Endothelial cell of umbilical vein (primary cell): ENCODE measurements around the gene SCN4A.

ENCODE experiments used
- EZH2 ChIP-seq: IDR thresholded peaks from 2 replicates; pipeline ENCODE4 v1.6.1; 2012; ENCODE audit warnings: borderline replicate concordance, low read depth, mild to moderate bottlenecking, moderate library complexity, low read length, inconsistent platforms; ENCODE audit not compliant: severe bottlenecking
- GATA2 ChIP-seq: IDR thresholded peaks from 2 replicates; pipeline ENCODE4 v1.7.0; 2011; ENCODE audit warnings: low read depth, mild to moderate bottlenecking, moderate library complexity, mixed read lengths, low read length; ENCODE audit not compliant: insufficient read length, insufficient read depth
- JUN ChIP-seq: IDR thresholded peaks from 2 replicates; pipeline ENCODE4 v1.6.1; 2011; ENCODE audit warnings: borderline replicate concordance, low read depth; ENCODE audit not compliant: insufficient read length, insufficient read depth
- MAX ChIP-seq: IDR thresholded peaks from 2 replicates; pipeline ENCODE4 v1.6.1; 2011; ENCODE audit not compliant: insufficient read depth, insufficient read length
- POLR2A ChIP-seq: IDR thresholded peaks from 2 replicates; pipeline ENCODE4 v1.6.1; 2012; ENCODE audit warnings: low read depth, mild to moderate bottlenecking, control low read depth, low read length
- POLR2AphosphoS5 ChIP-seq: IDR thresholded peaks from 2 replicates; pipeline ENCODE4 v1.6.1; 2012; ENCODE audit warnings: low read depth, mild to moderate bottlenecking, control low read depth, low read length, moderate library complexity; ENCODE audit not compliant: insufficient read depth
- TF ChIP-seq, protein P1 (sequence below), 2 donors: IDR thresholded peaks; 1 replicate in 1 of 2; 2 replicates in 1 of 2; pipeline ENCODE4 v1.5.1; 2011; ENCODE audit warnings: low read length in 2 of 2, mild to moderate bottlenecking in 2 of 2, moderate library complexity in 2 of 2, control low read depth in 1 of 2, inconsistent platforms in 1 of 2, low read depth in 1 of 2; ENCODE audit not compliant: insufficient read depth in 1 of 2; ENCODE audit errors: extremely low read depth in 1 of 2

- TF ChIP-seq, protein P1, sequence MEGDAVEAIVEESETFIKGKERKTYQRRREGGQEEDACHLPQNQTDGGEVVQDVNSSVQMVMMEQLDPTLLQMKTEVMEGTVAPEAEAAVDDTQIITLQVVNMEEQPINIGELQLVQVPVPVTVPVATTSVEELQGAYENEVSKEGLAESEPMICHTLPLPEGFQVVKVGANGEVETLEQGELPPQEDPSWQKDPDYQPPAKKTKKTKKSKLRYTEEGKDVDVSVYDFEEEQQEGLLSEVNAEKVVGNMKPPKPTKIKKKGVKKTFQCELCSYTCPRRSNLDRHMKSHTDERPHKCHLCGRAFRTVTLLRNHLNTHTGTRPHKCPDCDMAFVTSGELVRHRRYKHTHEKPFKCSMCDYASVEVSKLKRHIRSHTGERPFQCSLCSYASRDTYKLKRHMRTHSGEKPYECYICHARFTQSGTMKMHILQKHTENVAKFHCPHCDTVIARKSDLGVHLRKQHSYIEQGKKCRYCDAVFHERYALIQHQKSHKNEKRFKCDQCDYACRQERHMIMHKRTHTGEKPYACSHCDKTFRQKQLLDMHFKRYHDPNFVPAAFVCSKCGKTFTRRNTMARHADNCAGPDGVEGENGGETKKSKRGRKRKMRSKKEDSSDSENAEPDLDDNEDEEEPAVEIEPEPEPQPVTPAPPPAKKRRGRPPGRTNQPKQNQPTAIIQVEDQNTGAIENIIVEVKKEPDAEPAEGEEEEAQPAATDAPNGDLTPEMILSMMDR (IDR thresholded peaks at IDR 0.05; ENCODE audit: extremely low read depth in 1 of 2, insufficient read depth in 1 of 2, low read depth in 1 of 2, low read length in 2 of 2) = no peak
- TF ChIP-seq EZH2 = no peak
- no peak for TF ChIP-seq POLR2A
- TF ChIP-seq GATA2 = no peak
- no peak for TF ChIP-seq MAX
- no peak for TF ChIP-seq POLR2AphosphoS5
- TF ChIP-seq JUN = no peak
These were observed 45.1 kb downstream of the SCN4A start for GRCh38 chr17:63927464-63928171.
